ENCODE data around the gene MPZL2. TPM values are rescaled to one million over a fixed set of nuclear protein-coding genes. Genes with fewer than 3 reads are reported as not detected.

The MPZL2 gene
- total RNA-seq, 1 donor from 2014 or later = 165 TPM

DNA sequence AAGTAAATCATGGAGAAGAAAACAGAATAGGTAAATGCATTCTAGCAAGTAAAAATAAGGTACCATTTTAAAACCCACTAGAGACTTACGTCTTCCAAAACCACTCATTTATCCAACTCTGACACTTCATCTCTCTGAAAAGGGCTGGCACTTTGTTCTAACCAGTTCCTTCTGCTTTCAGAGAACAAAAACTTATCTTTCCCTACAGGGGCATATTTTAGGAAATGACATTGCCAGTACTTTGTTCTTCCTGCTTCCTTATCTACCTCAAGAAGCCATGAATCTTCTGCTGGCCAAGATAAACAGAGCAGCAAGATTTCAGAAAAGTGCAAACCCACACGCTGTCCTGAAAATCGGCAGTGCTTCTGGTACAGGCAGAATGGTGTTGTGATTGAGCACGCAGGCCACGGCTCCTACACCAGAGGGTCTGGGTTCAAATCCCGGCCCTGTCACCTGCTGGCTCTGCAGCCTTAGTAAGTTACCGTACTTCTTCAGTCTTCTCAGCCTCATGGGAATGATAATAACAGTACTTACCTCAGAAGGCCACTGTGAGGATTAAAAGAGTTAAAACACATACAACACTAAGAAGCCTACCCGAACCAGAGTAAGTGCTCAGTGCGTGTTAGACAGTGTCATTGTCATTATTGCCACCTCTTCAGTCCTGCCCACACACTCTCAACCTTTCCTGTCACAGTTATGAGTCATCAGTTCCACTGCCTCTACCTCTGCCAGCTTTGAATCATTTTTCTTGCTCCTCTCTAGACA is 22.9 kb downstream of the MPZL2 start:
- Histone ChIP-seq H3K27me3 (no peaks in the 10 kb centered on the region), H3K4me1 (peaks cover 23% of the 10 kb centered on the region), H3K9me3 (no peaks in the 10 kb centered on the region), H3K36me3 (no peaks in the 10 kb centered on the region), H3K4me3 (no peak overlapping the region), H3K27ac (peak overlapping the region; percentile 65)
- intact Hi-C loops (cut with DNase I) = no loop called here
- TF ChIP-seq POLR2AphosphoS5 (IDR thresholded peaks at IDR 0.05; ENCODE audit: insufficient read depth in 1 of 2, low read depth in 1 of 2) (peak; percentile 43 to 69), POLR2A (IDR thresholded peaks at IDR 0.05) (no peak), CTCF (IDR thresholded peaks at IDR 0.05) (no peak)
- DNase-seq (ENCODE audit: extremely low spot score in 2 of 2) = no peak

- Histone ChIP-seq H3K27ac (no peak overlapping the region), H3K9me3 (no peaks in the 10 kb centered on the region), H3K4me1 (peaks cover 23% of the 10 kb centered on the region), H3K36me3 (no peaks in the 10 kb centered on the region), H3K4me3 (no peak overlapping the region), H3K27me3 (no peaks in the 10 kb centered on the region)
- no peak for DNase-seq (ENCODE audit: extremely low spot score in 2 of 2)
- TF ChIP-seq POLR2AphosphoS5 (IDR thresholded peaks at IDR 0.05; ENCODE audit: insufficient read depth in 1 of 2, low read depth in 1 of 2) = no peak
- TF ChIP-seq CTCF (IDR thresholded peaks at IDR 0.05) = no peak
- no peak for TF ChIP-seq POLR2A (IDR thresholded peaks at IDR 0.05)
- intact Hi-C loops (cut with DNase I) = no loop called here
Observed at GRCh38 chr11:118239509-118240205, 24.4 kb downstream of the MPZL2 start.

DNA sequence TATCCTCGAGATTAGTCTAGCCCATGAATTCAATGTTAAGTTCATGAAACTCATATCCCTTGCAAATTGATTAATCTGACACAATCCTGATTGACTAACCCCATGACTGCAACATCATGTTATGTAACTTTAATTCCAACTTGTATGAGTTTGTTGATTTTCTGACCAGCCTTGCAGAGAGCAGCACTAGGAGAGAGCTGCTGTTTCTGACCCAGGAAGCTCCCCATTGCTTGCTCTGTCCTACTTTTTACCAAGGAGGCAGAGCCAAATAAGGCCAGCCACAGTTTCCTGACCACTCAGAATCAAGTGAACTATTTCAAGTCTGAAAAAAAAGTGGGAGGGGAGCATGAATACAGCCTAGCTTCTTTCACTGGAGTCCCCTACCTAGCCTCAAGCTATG is 25.2 kb downstream of the MPZL2 start:
- Histone ChIP-seq H3K9me3 (no peaks in the 10 kb centered on the region), H3K27ac (no peak overlapping the region), H3K27me3 (no peaks in the 10 kb centered on the region), H3K36me3 (no peaks in the 10 kb centered on the region), H3K4me3 (no peak overlapping the region), H3K4me1 (peaks cover 23% of the 10 kb centered on the region)
- TF ChIP-seq POLR2AphosphoS5 (IDR thresholded peaks at IDR 0.05; ENCODE audit: insufficient read depth in 1 of 2, low read depth in 1 of 2) (no peak), CTCF (IDR thresholded peaks at IDR 0.05) (no peak), POLR2A (IDR thresholded peaks at IDR 0.05) (no peak)
- no peak for DNase-seq (ENCODE audit: extremely low spot score in 2 of 2)
- intact Hi-C loops (cut with DNase I) = no loop called here

GRCh38 chr11:118238421-118238820 is 25.7 kb downstream of the MPZL2 start:
- Histone ChIP-seq H3K36me3 (no peaks in the 10 kb centered on the region), H3K4me1 (peaks cover 23% of the 10 kb centered on the region), H3K27me3 (no peaks in the 10 kb centered on the region), H3K27ac (no peak overlapping the region), H3K9me3 (no peaks in the 10 kb centered on the region), H3K4me3 (no peak overlapping the region)
- no peak for DNase-seq (ENCODE audit: extremely low spot score in 2 of 2)
- TF ChIP-seq CTCF (IDR thresholded peaks at IDR 0.05) (no peak), POLR2A (IDR thresholded peaks at IDR 0.05) (no peak), POLR2AphosphoS5 (IDR thresholded peaks at IDR 0.05; ENCODE audit: insufficient read depth in 1 of 2, low read depth in 1 of 2) (peak in 1 of 2 donors; percentile 36)
- intact Hi-C loops (cut with DNase I) = no loop called here

- peaks cover 6% of the 10 kb centered on the region for H3K4me1 ChIP-seq
- no peaks in the 10 kb centered on the region for H3K27me3 ChIP-seq
- no peak overlapping the region for H3K27ac ChIP-seq
- intact Hi-C loops (cut with DNase I) = no loop called here
- no peak overlapping the region for H3K4me3 ChIP-seq
- TF ChIP-seq POLR2AphosphoS5 (IDR thresholded peaks at IDR 0.05; ENCODE audit: insufficient read depth in 1 of 2, low read depth in 1 of 2) (no peak), CTCF (IDR thresholded peaks at IDR 0.05) (no peak), POLR2A (IDR thresholded peaks at IDR 0.05) (no peak)
- H3K36me3 ChIP-seq = no peaks in the 10 kb centered on the region
- no peaks in the 10 kb centered on the region for H3K9me3 ChIP-seq
- DNase-seq (ENCODE audit: extremely low spot score in 2 of 2) = no peak
Observed at GRCh38 chr11:118236170-118236569, 27.9 kb downstream of the MPZL2 start.
